Fibroblast of lung (primary cell): Measurements from ENCODE around the gene CXCR2.

ENCODE experiments used
- EZH2 ChIP-seq: IDR thresholded peaks from 2 replicates; pipeline ENCODE4 v1.5.1; 2012; ENCODE audit warnings: low read length, control low read depth, mild to moderate bottlenecking; ENCODE audit errors: missing control alignments
- TF ChIP-seq, protein P1 (sequence below), 2 donors: IDR thresholded peaks in 1 of 2; conservative IDR thresholded peaks in 1 of 2; 1 replicate in 1 of 2; 2 replicates in 1 of 2; pipeline ENCODE4 v1.5.1; 2011 to 2012; ENCODE audit warnings: low read length in 2 of 2, control low read depth in 1 of 2, inconsistent platforms in 1 of 2, low read depth in 1 of 2, mild to moderate bottlenecking in 1 of 2

DNA sequence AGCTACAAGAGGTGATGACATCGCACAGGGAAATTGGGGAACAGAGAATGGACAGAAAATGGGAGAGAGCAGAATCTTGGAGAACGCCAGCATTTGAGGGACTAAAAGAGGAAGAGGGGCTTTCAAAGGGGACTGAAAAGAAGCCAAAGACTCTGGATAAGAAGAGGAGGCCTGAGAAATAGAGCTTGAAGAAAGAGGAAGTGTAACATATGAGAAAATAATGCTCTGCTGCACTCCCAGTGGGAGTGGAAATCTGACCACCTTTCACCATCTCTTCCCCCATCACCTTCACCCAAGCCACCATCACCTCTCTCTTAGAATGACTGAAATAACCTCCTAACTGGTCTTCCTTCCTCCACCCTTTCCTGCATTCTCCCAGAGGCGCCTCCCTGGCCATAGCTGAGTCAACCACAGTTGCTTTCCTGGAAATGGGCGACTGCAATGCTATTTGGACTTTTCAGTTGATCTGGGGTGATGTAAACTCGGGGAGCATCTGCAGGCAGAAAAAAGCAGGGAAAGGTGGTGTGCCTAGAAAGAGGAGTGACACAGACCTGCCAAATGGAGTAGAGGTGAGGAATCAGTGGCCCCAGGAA lies 24.1 kb downstream of the CXCR2 start:
- TF ChIP-seq, protein P1, sequence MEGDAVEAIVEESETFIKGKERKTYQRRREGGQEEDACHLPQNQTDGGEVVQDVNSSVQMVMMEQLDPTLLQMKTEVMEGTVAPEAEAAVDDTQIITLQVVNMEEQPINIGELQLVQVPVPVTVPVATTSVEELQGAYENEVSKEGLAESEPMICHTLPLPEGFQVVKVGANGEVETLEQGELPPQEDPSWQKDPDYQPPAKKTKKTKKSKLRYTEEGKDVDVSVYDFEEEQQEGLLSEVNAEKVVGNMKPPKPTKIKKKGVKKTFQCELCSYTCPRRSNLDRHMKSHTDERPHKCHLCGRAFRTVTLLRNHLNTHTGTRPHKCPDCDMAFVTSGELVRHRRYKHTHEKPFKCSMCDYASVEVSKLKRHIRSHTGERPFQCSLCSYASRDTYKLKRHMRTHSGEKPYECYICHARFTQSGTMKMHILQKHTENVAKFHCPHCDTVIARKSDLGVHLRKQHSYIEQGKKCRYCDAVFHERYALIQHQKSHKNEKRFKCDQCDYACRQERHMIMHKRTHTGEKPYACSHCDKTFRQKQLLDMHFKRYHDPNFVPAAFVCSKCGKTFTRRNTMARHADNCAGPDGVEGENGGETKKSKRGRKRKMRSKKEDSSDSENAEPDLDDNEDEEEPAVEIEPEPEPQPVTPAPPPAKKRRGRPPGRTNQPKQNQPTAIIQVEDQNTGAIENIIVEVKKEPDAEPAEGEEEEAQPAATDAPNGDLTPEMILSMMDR (conservative IDR thresholded peaks at IDR 0.05 in 1 of 2, IDR thresholded peaks at IDR 0.05 in 1 of 2; ENCODE audit: low read depth in 1 of 2, low read length in 2 of 2) = no peak
- TF ChIP-seq EZH2 = no peak
